Measurements from ENCODE around the gene RTBDN.
"Not testable (repeated sequence)": the region's sequence is repeated elsewhere in the genome, so short reads cannot be mapped to it uniquely, and the experiment has no call there.

Gene RTBDN

DNA sequence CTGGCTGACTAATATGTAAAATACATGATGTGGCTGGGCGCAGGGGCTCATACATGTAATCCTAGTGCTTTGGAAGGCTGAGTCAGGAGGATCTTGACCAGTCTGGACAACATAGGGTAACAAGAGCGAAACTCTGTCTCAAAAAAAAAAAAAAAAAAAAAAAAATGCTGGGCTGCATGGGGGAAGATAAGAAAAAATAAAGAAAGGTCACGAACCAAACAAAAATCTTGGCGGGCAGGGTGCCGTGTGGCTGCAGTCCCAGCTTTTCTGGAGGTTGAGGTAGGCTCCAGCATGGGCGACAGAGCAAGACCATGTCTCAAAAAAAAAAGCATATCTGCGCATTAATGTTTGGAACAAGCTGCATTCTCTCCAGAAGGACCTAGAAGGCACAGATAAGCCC is 19.3 kb downstream of the RTBDN start:
- DNase-seq: no peak

DNA sequence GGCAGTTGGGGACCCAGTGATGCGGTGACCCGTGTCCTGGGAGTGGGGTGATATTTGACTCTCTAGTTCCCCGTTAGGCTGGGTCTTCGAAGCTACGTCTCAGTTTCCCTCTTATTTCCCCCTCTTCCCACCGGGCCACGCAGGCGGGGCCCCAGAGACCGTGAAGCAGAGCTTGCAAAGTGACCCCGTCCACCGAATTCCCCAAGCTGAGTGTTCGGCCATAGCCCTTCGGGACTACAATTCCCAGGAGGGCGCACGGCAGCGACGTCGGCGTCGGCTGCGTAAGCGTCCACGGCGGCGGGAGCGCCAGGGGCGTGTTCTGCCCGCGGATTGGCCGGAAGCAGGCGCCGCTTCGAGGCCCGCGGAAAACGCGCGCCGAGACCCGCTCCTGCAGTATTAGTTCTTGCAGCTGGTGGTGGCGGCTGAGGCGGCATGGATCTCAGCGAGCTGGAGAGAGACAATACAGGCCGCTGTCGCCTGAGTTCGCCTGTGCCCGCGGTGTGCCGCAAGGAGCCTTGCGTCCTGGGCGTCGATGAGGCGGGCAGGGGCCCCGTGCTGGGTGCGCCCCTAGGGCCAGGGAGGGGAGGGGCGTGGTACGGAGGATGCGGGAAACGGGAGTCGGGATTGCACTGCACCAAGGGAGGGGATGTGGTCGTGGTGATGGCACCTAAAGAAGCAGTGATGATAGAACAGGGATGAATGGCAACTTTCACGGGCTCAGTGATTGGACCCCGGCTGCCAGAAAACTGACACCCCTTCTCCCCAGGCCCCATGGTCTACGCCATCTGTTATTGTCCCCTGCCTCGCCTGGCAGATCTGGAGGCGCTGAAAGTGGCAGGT is 27.9 kb downstream of the RTBDN start, which contains the start of gene RNASEH2A:
Gene RNASEH2A, plus strand, starts transcription at position 343 of the 840 bp plus-strand sequence. Its CDS starts 90 bp downstream, at position 433.
- DNase-seq: peak; percentile 79

DNA sequence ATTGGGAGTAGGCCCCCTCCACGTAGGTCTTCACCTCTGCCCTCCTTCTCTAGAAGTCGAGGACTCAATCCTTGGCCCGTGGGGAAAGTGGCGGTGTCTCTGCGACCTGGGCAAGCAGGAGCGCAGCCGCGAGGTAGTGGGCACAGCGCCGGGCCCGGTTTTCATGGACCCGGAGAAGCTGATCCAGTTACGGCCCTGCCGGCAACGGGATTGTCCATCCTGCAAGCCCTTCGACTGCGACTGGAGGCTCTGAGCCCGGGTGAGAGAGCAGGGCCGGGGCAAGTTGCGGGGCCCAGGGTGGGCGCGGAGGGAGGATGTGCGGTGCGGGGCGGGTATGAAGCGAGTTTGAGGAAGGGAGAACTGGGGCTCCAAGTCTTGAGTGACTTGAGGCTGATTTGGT is 30.3 kb downstream of the RTBDN start:
- no peak for DNase-seq

DNA sequence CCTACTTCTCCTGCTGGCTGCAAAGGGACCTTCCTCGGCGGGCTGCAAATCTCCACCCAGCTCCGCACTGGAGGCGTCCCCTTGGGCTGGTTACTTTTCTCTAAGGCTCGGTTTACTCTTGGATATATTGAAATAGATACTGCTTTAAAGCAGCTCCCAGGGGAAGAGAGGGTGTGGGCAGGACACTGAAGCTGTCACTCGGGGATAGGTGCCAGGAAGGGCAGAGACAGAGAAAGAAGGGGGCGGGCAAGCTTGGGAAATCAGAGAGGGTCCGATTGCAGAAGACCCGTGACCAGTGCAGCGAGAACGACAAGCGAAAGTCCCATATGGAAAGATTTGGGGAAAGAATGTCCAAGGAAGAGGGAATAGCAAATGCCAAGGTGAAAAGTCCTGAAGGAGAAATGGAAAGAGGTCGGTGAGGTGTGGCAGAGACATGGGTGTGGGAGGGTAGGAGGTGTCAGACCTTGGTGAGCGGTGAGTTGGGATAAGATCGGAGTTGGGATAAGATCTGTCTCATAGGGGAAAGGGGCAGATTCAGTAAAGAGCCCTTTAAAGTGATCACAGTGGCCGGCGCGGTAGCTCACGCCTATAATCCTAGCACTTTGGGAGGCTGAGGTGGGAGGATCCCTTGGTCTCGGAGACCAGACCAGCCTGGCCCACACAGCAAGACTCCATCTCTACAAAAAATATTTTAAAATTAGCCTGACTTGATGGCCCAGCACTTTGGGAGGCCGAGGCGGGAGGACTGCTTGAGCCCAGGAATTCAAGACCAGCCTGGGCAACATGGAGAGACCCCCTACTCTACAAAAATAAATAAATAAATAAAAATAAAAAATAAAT is 31.9 kb downstream of the RTBDN start:
- DNase-seq: peak; percentile 16

DNA sequence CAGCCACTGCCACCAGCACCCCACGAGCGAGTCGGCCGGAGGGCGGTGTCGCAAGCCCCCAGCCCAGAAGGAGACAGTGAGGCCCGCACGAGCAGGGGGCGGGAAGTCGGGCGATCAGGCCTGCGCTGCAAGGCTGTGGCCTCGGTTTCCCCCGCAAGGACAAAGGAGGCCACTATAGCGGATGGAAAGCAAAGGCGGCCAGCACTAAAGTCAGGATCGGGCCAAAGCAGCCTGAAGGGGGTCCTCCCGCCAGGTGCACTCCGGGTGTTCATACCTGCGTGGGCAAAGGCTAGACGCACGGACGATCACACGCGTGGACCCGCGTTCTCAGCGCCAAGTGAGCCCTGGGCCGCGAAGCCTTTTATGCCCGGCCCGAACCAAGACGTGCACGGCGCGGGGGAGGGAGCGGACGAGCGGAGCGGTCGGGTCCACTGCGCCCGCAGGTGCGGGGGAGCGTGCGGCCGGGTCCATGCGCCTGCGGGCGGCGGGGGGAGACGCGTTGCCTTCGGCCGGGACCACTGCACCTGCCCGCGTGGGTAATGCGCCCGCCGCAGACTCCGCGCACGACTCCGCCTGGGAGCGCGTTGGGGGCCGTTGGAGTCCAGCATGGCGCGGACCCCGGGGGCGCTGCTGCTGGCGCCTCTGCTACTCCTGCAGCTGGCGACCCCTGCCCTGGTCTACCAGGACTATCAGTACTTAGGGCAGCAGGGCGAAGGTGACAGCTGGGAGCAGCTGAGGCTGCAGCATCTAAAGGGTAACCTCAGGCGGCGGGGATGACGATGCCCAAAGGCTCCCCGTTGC is 32.7 kb downstream of the RTBDN start, which contains the start of the genes PRDX2 and THSD8:
Gene PRDX2, minus strand, starts transcription at position 335 of the 801 bp plus-strand sequence. CDS start 539 bp downstream, outside the sequence.
Gene THSD8, plus strand, starts transcription at position 604 of the 801 bp plus-strand sequence. Its CDS starts 3 bp downstream, at position 607.
- DNase-seq: no peak

DNA sequence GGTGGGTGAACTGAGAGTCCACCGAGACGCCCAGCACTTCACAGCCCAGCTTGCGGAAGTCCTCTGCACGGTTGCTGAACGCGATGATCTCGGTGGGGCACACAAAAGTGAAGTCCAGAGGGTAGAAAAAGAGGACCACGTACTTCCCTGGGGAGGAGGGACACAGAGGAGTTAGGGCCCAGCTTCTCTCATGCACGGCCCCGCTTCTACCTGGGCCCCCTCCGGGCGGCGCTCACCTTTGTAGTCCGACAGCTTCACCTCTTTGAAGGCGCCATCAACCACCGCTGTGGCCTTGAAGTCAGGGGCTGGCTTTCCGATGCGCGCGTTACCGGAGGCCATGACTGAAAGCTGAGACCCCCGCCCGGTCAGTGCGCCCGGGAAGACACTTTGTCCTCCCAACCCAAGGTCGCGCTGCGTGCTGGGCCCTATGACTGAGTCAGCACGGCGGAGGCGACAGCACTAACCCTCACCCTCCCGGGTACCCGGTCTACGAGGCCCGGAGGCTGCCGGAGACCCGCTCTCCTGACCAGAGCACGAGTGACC is 33.4 kb downstream of the RTBDN start:
- no peak for DNase-seq

DNA sequence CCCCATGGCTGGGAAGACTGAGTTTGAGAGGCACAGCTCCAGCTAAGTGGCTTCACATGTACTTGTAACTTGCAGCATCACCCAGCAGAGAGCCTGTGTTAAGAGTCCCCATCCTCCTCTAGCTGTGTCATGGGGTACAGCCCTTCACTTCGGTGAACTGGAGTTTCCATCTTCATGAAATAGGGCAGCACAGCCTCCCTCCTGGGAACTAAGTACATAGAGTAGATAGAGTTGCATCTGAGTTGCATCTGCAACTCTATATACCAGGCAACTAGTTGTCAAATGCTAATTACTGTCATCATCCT is 34.0 kb downstream of the RTBDN start:
- no peak for DNase-seq

DNA sequence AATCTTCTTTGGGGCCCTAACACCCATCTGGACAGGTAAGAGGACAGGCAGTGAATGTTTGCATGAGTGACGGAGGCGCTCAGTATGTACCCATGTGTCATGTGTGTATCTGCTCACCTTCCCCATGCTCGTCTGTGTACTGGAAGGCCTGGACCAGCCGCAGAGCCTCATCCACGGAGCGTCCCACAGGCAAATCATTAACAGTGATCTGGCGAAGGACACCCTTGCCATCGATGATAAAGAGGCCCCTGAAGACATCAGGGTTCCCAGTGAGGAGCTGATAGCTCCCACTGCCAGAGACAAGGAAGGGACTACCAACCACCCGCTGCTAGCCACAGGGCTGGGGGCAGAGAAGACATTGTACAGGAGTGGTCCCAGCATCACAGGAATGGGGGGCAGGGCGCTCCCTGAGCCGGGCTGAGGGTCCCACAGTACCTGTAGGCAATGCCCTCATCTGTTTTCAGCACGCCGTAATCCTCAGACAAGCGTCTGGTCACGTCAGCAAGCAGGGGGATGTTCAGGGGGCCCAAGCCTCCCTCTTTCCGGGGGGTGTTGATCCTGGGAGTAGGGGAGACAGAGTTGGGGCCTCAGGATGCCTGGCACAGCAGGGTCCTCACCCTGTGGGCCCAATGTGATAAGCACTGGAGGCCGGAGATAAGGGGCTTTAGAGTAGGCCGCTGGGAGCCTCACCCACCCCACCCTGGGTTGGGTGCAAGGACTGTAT is 34.5 kb downstream of the RTBDN start:
- no peak for DNase-seq

DNA sequence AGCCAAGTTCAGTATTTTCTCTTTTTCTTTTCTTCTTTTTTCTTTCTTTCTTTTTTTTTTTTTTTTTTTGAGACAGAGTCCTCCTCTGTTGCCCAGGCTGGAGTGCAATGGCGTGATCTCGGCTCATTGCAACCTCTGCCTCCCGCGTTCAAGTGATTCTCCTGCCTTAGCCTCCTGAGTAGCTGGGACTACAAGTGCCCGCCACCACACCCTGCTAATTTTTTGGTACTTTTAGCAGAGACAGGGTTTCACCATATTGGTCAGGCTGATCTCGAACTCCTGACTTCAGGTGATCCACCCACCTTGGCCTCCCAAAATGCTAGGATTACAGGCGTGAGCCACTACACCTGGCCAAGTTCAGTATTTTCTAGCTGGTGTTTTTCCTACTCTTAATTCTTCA is 36.8 kb downstream of the RTBDN start:
- DNase-seq: not testable (repeated sequence)

DNA sequence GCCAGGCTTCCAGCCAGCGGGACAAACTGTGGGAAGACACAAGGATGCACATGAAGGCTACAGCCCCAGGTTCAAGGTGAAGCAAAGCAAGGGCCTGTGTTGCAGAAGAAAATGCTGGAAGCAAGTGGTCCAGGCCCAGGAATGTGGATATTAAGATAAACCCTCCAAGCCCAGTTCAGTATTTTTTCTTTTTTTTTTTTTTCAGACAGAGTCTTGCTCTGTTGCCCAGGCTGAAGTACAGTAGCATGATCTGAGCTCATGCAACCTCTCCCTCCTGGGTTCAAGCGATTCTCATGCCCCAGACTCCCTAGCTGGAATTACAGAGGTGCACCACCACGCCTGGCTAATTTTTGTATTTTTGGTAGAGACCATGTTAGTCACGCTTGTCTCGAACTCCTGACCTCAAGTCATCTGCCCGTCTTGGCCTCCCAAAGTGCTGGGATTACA is 37.2 kb downstream of the RTBDN start:
- DNase-seq: no peak

DNA sequence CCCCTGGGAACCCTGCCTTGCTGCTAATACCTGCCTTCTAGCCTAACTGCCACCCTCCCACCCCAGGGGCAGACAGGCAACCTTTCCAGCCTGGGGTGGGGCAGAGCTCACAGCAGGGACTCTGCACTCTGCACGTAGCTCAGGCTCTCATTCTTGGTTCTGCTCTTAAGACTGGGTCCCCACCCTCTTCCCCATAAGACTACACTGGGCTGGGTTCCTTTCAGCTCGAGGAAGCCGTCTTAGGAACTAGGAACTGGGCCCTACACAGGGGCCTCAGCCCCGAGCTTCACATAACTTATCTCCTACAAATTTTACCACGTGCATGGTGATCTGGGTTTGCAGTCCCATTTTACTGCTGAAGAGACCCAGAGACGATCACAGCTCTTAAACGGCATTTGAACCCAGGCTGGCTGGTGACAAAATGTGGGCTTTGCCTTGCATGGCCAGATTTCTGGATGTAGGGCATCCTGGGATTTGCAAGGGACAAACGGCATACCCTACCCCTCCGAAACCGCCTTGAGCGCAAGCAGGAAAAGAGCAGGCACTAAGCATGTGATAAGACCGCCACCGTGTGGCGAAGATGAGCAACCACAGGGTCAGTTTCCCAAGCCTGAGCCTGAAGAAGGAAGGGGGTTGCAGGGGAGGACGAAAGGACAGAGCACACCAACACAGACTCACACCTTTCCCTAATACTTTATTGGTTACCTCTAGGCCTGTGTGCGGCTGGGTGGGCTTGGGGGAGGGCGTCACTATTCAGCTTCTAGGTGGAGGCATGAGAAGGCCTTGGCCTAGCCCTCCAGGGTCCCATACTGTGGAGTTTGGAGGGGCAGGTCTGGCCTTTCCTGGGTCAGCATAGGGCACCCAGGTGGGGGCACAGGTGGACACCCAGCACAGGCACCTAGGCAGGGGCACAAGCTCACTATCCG is 38.0 kb downstream of the RTBDN start:
- peak; percentile 74 for DNase-seq

DNA sequence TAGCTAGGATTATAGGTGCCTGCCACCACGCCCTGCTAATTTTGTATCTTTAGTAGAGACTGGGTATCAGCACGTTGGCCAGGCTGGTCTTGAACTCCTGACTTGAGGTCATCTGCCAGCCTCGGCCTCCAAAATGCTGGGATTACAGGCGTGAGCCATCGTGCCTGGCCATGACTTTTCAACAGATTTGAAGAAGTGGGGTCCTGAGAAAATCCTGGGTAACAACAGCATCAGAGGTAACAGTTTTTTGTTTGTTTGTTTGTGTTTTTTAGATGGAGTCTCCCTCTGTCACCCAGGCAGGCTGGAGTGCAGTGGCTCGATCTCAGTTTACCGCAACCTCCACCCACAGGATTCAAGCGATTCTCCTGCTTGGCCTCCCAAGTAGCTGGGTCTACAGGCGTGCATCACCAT is 39.4 kb downstream of the RTBDN start:
- no peak for DNase-seq

DNA sequence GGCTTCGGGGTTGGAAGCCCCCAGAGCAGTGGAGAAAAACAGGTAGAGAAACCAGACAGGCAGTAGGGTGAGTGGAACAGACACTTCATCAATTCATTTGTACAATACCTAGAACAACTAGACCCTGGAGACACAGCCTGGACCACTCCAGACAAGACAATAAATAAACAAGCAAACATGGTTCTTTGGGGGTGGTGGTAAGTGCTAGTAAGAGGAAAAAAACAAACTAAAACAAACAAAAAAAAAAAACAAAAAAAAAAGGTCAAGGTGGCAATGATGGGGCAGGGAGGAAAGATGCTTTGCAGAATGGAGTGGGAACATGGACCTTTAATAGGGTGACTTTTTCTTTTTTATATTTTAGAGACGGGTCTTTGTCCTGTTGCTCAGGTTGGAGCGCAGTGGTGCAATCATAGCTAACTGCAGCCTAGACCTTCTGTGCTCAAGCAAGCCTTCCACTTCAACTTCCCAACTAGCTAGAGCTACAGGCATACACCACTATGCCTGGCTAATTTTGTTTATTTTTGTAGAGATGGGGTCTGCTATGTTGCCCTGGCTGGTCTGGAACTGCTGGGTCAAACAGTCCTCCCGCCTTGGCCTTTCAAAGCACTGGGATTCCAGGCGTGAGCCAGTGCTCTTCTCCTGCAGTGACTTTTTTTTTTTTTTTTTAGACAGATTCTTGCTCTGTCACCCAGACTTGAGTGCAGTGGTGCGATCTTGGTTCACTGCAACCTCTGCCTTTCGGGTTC is 40.0 kb downstream of the RTBDN start:
- DNase-seq: peak; percentile 41

DNA sequence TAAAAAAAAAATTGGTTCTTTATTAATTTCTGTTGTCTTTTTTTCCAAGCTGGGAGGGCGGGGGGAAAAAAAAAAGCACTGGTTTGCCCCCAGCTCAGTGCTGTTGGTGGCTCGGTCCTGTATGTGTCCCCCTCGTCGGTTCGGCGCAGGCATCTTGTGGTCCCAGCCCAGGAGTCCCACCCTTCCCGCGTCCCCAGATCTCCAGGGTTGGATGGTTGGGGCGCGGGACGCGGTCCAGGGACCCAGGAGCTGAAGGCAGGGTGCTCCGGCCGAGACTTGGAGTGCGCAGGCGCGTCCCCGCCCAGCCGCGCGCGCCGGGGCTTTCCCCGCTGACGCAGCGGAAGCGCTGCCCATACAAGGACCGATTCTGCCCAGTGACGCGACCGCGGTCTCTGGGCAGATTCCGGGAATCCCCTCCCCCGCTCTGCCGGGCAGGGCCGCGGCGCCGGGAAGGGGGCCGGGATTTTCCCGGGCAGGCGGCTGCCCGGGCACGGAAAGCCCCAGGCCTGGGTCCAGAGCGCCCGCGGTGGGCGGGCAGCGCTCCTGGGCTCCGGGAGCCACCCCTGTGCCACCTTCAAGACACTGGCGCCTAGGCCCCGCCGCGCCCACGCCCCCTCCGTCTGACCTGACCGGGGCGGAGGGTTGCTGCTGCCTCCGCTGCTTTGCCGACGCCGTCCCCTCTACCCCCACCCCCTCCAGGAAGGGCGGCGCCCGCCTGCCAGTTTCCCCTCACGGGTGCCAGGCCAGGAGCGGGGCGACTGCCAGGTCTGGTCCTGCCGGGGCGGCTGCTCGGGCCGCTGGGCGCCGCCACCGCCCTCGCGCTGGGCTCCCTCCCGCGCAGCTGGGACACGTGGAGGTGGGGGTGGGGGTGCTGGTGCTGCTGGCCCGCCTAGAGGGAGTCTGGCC is 40.8 kb downstream of the RTBDN start:
- peak; percentile 82 for DNase-seq

DNA sequence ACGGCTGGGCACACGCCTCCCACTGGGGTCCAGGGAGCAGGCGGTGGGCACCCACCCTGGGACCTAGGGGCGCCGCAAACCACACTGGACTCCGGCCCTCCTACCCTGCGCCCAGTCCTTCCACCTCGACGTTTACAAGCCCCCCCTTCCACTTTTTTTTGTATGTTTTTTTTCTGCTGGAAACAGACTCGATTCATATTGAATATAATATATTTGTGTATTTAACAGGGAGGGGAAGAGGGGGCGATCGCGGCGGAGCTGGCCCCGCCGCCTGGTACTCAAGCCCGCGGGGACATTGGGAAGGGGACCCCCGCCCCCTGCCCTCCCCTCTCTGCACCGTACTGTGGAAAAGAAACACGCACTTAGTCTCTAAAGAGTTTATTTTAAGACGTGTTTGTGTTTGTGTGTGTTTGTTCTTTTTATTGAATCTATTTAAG is 41.5 kb downstream of the RTBDN start:
- DNase-seq: no peak

DNA sequence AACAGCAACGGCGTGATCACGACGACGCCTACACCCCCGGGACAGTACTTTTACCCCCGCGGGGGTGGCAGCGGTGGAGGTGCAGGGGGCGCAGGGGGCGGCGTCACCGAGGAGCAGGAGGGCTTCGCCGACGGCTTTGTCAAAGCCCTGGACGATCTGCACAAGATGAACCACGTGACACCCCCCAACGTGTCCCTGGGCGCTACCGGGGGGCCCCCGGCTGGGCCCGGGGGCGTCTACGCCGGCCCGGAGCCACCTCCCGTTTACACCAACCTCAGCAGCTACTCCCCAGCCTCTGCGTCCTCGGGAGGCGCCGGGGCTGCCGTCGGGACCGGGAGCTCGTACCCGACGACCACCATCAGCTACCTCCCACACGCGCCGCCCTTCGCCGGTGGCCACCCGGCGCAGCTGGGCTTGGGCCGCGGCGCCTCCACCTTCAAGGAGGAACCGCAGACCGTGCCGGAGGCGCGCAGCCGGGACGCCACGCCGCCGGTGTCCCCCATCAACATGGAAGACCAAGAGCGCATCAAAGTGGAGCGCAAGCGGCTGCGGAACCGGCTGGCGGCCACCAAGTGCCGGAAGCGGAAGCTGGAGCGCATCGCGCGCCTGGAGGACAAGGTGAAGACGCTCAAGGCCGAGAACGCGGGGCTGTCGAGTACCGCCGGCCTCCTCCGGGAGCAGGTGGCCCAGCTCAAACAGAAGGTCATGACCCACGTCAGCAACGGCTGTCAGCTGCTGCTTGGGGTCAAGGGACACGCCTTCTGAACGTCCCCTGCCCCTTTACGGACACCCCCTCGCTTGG is 42.1 kb downstream of the RTBDN start:
- DNase-seq: peak; percentile 20

DNA sequence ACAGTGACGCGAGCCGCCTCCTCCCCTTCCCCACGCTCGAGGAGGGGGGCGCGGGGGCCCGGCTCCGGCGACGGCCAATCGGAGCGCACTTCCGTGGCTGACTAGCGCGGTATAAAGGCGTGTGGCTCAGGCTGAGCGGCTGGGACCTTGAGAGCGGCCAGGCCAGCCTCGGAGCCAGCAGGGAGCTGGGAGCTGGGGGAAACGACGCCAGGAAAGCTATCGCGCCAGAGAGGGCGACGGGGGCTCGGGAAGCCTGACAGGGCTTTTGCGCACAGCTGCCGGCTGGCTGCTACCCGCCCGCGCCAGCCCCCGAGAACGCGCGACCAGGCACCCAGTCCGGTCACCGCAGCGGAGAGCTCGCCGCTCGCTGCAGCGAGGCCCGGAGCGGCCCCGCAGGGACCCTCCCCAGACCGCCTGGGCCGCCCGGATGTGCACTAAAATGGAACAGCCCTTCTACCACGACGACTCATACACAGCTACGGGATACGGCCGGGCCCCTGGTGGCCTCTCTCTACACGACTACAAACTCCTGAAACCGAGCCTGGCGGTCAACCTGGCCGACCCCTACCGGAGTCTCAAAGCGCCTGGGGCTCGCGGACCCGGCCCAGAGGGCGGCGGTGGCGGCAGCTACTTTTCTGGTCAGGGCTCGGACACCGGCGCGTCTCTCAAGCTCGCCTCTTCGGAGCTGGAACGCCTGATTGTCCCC is 42.9 kb downstream of the RTBDN start, which contains the start of gene JUNB:
Gene JUNB, plus strand, starts transcription at position 142 of the 706 bp plus-strand sequence. Its CDS starts 286 bp downstream, at position 428.
- DNase-seq: peak; percentile 78
